MCF 10A (cell line): Measurements from ENCODE around the gene LPP. TPM values are rescaled to one million over a fixed set of nuclear protein-coding genes. Genes with fewer than 3 reads are reported as not detected.

Experiments used
- BruUV-seq: library from RNA; stranded (reverse); fragments of 400-500 nt; replicated peaks from 2 replicates; lab custom pipeline; 2021; lab: Mats Ljungman, UMichigan
- CTCF ChIA-PET: fragments of 300-600 bp; sonication (Branson Sonifier 250); formaldehyde crosslinking; extraction: SDS; loops from one replicate; lab custom pipeline; 2021; ENCODE audit warnings: antibody characterized with exemption, inconsistent platforms; lab: Yijun Ruan, JAX
- POLR2A ChIA-PET: fragments of 300-600, 350-650 bp; sonication (Branson Sonifier 250); formaldehyde crosslinking; extraction: SDS; loops from one replicate; lab custom pipeline; 2020; ENCODE audit warnings: antibody characterized with exemption, inconsistent platforms; lab: Yijun Ruan, JAX
- DNase-seq: peaks from one replicate; pipeline ENCODE4 v3.0.0-alpha.2; 2018; ENCODE audit not compliant: unreplicated experiment
- H3K27ac Mint-ChIP-seq: one replicate; pipeline ENCODE4 v1.8.0; 2022; ENCODE audit warnings: mild to moderate bottlenecking, low read depth, mixed read lengths; ENCODE audit not compliant: unreplicated experiment
- H3K27me3 Mint-ChIP-seq: one replicate; pipeline ENCODE4 v1.8.0; 2022; ENCODE audit warnings: mixed read lengths; ENCODE audit not compliant: insufficient read depth, unreplicated experiment
- H3K36me3 Mint-ChIP-seq: one replicate; pipeline ENCODE4 v1.8.0; 2022; ENCODE audit warnings: mild to moderate bottlenecking, moderate library complexity, mixed read lengths; ENCODE audit not compliant: insufficient read depth, unreplicated experiment
- H3K4me1 Mint-ChIP-seq: one replicate; pipeline ENCODE4 v1.8.0; 2022; ENCODE audit warnings: mixed read lengths; ENCODE audit not compliant: insufficient read depth, unreplicated experiment
- H3K4me3 Mint-ChIP-seq: one replicate; pipeline ENCODE4 v1.8.0; 2022; ENCODE audit warnings: mild to moderate bottlenecking, moderate library complexity, mixed read lengths; ENCODE audit not compliant: unreplicated experiment
- H3K9me3 Mint-ChIP-seq: one replicate; pipeline ENCODE4 v1.8.0; 2022; ENCODE audit warnings: mixed read lengths; ENCODE audit not compliant: unreplicated experiment
- intact Hi-C: fragments of 100-400 bp; cut with micrococcal nuclease; formaldehyde crosslinking; loops from 2 replicates; pipeline ENCODE4 v1.14.1; 2022
- total RNA-seq: library from RNA; stranded (reverse); gene quantifications from 2 replicates; pipeline ENCODE4 v1.2.3, GENCODE V29; 2022
- TF ChIP-seq, protein P1 (sequence below): fragments of 200-600 bp; IDR thresholded peaks from one replicate; pipeline ENCODE4 v1.8.0; 2022; ENCODE audit warnings: antibody characterized with exemption, mild to moderate bottlenecking; ENCODE audit not compliant: unreplicated experiment

LPP gene
- total RNA-seq, 1 experiment from 2014 or later, result 117 TPM

DNA sequence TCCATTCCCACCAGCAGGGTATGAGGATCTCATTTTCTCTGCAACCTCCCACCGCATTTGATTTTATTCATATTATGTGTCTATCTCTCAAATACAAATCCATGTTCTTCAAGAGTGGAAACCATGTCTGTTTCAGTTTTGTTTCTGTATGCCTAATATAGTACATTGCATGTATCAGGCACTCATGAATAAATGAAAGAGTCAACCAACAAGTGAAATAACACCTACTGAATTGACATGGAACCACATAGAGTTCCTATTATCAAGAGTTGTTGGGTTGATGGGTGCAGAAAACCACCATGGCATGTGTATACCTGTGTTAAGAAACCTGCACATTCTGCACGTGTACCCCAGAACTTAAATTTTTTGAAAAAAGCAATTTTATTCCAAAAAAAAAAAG is 466.8 kb downstream of the LPP start:
- TF ChIP-seq, protein P1, sequence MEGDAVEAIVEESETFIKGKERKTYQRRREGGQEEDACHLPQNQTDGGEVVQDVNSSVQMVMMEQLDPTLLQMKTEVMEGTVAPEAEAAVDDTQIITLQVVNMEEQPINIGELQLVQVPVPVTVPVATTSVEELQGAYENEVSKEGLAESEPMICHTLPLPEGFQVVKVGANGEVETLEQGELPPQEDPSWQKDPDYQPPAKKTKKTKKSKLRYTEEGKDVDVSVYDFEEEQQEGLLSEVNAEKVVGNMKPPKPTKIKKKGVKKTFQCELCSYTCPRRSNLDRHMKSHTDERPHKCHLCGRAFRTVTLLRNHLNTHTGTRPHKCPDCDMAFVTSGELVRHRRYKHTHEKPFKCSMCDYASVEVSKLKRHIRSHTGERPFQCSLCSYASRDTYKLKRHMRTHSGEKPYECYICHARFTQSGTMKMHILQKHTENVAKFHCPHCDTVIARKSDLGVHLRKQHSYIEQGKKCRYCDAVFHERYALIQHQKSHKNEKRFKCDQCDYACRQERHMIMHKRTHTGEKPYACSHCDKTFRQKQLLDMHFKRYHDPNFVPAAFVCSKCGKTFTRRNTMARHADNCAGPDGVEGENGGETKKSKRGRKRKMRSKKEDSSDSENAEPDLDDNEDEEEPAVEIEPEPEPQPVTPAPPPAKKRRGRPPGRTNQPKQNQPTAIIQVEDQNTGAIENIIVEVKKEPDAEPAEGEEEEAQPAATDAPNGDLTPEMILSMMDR, result no peak
- intact Hi-C loops, result loop anchor here (10.0 kb wide), 1 partner anchor 876 kb away; the partner anchor contains the start of gene BCL6
- H3K36me3 Mint-ChIP-seq, result no peaks in the 10 kb centered on the region
- CTCF ChIA-PET, result no interaction called here
- H3K27me3 Mint-ChIP-seq, result no peaks in the 10 kb centered on the region
- peaks cover 13% of the 10 kb centered on the region for H3K4me1 Mint-ChIP-seq
- POLR2A ChIA-PET, result no interaction called here
- BruUV-seq, result no TSS peak
- no peak overlapping the region for H3K27ac Mint-ChIP-seq
- no peak for DNase-seq
- no peak overlapping the region for H3K4me3 Mint-ChIP-seq
- no peaks in the 10 kb centered on the region for H3K9me3 Mint-ChIP-seq

DNA sequence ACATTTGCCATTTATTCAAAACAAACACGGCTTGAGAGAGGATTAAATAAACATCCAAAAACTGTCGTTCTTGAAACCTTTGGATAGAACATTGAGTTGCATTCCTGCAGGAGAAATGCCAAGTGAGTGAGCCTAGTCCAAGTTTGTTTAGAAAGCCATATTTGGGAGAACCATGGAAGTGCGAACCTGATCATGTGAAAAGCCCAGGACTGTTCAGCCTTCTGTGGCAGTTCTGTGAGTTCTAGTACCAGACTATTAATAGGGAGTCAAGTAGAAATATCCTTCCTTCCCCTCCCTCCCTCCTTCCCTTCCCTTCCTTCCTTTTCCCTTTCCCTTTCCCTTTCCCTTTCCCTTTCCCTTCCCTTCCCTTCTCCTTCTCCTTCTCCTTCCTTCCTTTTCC is 470.4 kb downstream of the LPP start:
- Mint-ChIP-seq H3K4me3 (no peak overlapping the region), H3K27ac (peak overlapping the region; percentile 50), H3K27me3 (no peaks in the 10 kb centered on the region), H3K4me1 (peaks cover 29% of the 10 kb centered on the region), H3K9me3 (no peaks in the 10 kb centered on the region), H3K36me3 (no peaks in the 10 kb centered on the region)
- DNase-seq, result peak; percentile 19
- CTCF ChIA-PET, result interaction anchor here (0.7 kb wide), 1 partner anchor 17 kb away, joined by 3 read pairs; no protein-coding TSS in a partner anchor
- intact Hi-C loops, result loop anchor here (10.0 kb wide), 1 partner anchor 880 kb away; the partner anchor contains the start of gene BCL6
- no TSS peak for BruUV-seq
- POLR2A ChIA-PET, result interaction anchor here (1.4 kb wide), 1 partner anchor 40 kb away, joined by 4 read pairs; no protein-coding TSS in a partner anchor
- TF ChIP-seq, protein P1, result no peak

DNA sequence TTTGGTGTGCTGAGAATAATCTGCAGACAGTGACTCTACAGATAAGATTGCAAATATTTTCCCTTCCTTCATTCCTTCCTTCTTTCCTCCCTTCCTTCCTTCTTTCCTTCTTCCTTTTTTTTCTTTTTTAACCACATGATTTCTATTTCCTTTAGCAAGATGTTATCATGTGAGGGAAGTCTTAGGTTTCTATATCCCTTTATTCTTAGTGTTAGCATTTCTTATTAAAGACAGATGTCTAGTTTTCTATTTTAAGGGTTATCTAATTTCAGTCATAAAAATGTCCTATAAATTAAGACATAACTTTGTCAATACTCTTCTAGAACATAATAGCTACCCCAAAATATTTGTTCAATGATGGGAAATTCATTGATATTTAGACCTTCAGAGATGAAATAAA is 470.9 kb downstream of the LPP start:
- peaks cover 29% of the 10 kb centered on the region for H3K4me1 Mint-ChIP-seq
- H3K4me3 Mint-ChIP-seq, result no peak overlapping the region
- intact Hi-C loops, result loop anchor here (10.0 kb wide), 1 partner anchor 880 kb away; the partner anchor contains the start of gene BCL6
- POLR2A ChIA-PET, result interaction anchor here (1.4 kb wide), 1 partner anchor 40 kb away, joined by 4 read pairs; no protein-coding TSS in a partner anchor
- H3K27me3 Mint-ChIP-seq, result no peaks in the 10 kb centered on the region
- no peaks in the 10 kb centered on the region for H3K36me3 Mint-ChIP-seq
- TF ChIP-seq, protein P1, result no peak
- BruUV-seq, result no TSS peak
- H3K9me3 Mint-ChIP-seq, result no peaks in the 10 kb centered on the region
- peak overlapping the region; percentile 50 for H3K27ac Mint-ChIP-seq
- DNase-seq, result no peak
- CTCF ChIA-PET, result no interaction called here

DNA sequence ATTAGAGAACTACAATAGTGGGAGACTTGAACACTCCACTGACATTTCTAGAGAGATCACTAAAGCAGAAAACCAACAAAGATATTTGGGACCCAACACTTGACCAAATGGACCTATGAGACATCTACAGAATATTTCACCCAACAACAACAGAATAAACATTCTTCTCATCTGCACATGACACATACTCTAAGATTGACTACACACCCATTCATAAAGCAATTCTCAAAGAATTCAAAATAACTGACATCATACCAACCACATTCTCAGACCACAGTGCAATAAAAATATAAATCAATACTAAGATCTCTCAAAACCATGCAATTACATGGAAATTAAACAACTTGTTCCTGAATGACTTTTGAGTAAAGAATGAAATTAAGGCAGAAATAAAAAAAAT is 473.7 kb downstream of the LPP start:
- Mint-ChIP-seq H3K27me3 (no peaks in the 10 kb centered on the region), H3K4me1 (peaks cover 37% of the 10 kb centered on the region), H3K27ac (peak overlapping the region; percentile 85), H3K4me3 (no peak overlapping the region), H3K36me3 (peaks cover 15% of the 10 kb centered on the region), H3K9me3 (no peaks in the 10 kb centered on the region)
- TF ChIP-seq, protein P1, result no peak
- ChIA-PET POLR2A (interaction anchor here (0.7 to 1.6 kb wide), 4 partner anchors 31 to 624 kb away, joined by 3 to 6 read pairs (median 4); no protein-coding TSS in a partner anchor), CTCF (interaction anchor here (0.6 to 2.4 kb wide), 3 partner anchors 34 to 329 kb away, joined by 3 to 8 read pairs (median 3); no protein-coding TSS in a partner anchor)
- intact Hi-C loops, result loop anchor here (1.0 to 10.0 kb wide), 3 partner anchors 47 to 883 kb away; partner anchors contain the start of gene BCL6
- no TSS peak for BruUV-seq
- DNase-seq, result peak; percentile 41
